Measurements from ENCODE around the gene LTB4R2.

LTB4R2 gene

GRCh38 chr14:24299255-24300191 is 10.4 kb upstream of the LTB4R2 start, which contains the start of the genes DHRS1 and NOP9:
TSS of gene DHRS1 (minus strand) at chr14:24299780. CDS start at chr14:24299106, 674 bp downstream.
TSS of gene NOP9 (plus strand) at chr14:24299850. CDS start at chr14:24299955, 105 bp downstream.
- DNase-seq: peak; percentile 81

- DNase-seq: no peak
Measured at GRCh38 chr14:24300326-24300980, 9.5 kb upstream of the LTB4R2 start.

- DNase-seq: no peak
Measured at GRCh38 chr14:24304019-24304387, 5.9 kb upstream of the LTB4R2 start.

GRCh38 chr14:24307156-24307574 is 2.8 kb upstream of the LTB4R2 start:
- DNase-seq: no peak

- peak; percentile 48 for DNase-seq
Measured at GRCh38 chr14:24307575-24308341, 2.2 kb upstream of the LTB4R2 start, which contains the start of gene CIDEB. TSS of gene CIDEB (minus strand) at chr14:24307977. CDS start at chr14:24307858, 119 bp downstream.

- no peak for DNase-seq
Measured at GRCh38 chr14:24308342-24309124, 1.4 kb upstream of the LTB4R2 start.

- DNase-seq: no peak
Measured at GRCh38 chr14:24310265-24310645, 315 bp downstream of the LTB4R2 start.

- DNase-seq: peak; percentile 65
Measured at GRCh38 chr14:24310646-24311604, 985 bp downstream of the LTB4R2 start, which contains the start of gene LTB4R. TSS of gene LTB4R (plus strand) at chr14:24311502. CDS start at chr14:24315652, 4,150 bp downstream.

GRCh38 chr14:24311837-24312615 is 2.1 kb downstream of the LTB4R2 start:
- DNase-seq: no peak

- DNase-seq: peak; percentile 92
Measured at GRCh38 chr14:24312736-24313507, 3.0 kb downstream of the LTB4R2 start.

GRCh38 chr14:24313913-24314312 is 4.0 kb downstream of the LTB4R2 start:
- DNase-seq: peak; percentile 72

- DNase-seq: no peak
Measured at GRCh38 chr14:24314377-24315193, 4.6 kb downstream of the LTB4R2 start.

- no peak for DNase-seq
Measured at GRCh38 chr14:24315243-24315806, 5.4 kb downstream of the LTB4R2 start.

- no peak for DNase-seq
Measured at GRCh38 chr14:24315807-24316596, 6.1 kb downstream of the LTB4R2 start.

GRCh38 chr14:24316597-24316950 is 6.6 kb downstream of the LTB4R2 start:
- DNase-seq: no peak

- no peak for DNase-seq
Measured at GRCh38 chr14:24317141-24317928, 7.4 kb downstream of the LTB4R2 start.
